ENCODE measurements around the gene GALNT18.

GALNT18 gene

DNA sequence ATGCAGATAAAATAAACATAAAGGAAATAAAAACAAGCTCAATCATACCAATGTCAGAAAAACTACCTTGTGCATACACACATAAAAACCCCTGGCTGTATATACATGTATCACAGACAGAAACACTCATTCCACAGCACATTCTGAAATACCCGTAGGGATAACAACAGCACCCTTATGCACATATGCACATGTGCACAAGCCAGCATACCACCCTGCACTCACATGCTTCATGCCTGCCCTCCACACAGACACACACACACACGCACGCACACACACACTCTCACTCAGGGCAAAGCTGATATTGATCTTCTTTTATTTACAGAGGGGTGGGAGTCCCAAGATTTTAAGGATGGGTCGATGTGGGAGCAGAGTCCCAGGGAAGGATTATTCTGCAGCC lies 360.9 kb downstream of the GALNT18 start:
- DNase-seq: no peak

DNA sequence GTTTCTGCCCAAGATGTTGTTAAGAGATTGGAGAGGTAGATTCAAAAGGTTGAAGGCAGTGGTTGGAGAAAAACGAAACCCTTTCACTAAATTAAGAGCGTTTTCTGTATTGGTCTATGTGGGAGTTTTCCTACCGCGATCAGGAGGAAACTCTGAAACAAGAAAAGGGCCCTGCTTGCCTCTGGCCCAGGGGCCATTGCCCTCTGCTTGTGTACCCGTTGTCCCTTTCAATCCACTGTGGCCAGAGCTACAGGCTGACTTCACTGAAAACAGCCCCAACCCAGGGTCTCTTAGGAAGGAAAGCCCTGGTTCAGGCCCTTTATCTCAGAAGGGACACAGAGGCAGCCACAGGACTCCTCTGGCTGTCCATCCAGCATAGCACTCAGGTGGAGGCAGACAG lies 367.8 kb downstream of the GALNT18 start:
- no peak for DNase-seq

DNA sequence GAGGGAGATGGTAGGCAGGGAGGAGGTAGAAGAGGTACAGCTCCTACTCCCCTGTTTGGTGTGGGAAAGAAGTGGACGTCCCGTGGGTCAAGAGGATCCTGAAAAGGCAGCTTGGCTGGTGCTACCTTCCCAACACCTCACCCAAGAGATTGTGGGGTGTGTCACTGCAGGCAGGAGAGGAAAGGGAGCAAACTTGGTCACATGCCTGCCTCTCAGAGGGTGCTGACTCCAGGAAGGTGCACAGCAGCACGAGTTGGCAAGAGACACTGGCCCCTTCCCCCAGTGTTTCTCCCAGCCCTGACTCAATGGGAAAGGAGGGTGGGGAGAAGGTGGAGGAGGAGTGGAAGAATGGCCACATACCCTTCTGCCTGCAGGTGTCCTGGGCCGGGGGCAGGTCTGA lies 368.3 kb downstream of the GALNT18 start:
- DNase-seq: no peak

DNA sequence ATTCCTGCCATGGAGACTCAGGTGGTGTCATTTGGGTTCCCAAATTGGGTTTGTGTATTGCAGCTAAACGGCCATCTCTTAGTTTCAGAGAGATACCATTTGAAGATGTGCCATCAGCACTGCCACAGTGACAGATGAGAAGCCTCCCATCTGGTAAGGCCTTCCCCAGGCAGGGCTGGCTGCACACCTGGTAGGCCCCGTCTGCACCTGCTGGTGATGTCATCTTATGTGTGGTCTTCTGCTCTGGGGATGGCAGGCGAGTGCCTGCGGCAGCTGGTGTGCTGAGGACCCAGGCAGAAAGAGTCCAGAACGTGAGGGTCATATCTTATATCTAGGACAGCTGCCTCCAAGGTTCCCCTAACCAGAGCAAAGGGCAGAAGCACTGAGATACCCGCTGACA lies 369.4 kb downstream of the GALNT18 start:
- no peak for DNase-seq

DNA sequence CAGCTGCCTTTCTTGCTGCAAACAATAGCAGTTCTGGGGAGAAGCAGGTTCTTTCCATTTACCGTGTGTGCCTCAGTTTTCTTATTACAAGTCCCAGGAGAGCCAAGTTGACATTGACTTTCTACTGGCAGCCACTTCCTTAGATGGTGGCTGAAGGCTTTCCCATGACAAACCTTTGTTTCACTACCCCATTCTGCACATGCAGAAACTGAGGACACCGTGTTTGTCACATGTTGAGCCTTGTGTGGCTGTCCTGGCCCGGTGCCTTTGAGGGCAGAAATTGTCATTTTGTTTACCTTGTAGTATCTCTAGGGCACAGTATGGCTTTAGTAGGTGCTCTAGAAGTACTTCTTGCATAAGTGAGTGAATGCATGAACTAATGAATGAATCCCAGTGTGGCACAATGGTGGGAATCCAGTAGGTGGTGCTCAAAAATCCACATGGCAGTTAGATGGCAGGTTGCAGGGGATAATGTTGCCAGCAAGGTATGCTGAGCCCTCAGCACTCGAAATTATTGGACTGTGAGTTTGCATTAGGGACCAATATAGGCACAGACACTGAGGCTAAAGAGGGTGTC lies 370.3 kb downstream of the GALNT18 start:
- DNase-seq: no peak

DNA sequence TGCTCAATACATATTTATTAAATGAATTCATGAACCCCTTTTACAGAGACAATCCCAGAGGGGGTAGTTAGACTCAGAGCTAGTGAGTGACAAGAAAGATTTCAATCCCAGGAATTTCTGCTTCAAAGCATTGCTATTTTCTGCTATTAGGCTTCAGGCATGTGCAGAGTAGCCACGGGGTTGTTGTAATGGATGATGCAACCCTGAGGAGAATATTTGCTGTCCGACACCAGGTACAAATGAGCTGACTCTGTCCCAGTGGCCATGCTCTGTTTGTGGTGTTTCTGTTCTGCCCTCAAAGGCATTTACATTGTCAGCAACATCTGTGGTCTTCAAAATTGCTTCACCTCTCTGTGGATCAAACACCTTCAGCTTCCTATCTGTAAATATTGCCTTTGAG lies 371.3 kb downstream of the GALNT18 start:
- DNase-seq: no peak

DNA sequence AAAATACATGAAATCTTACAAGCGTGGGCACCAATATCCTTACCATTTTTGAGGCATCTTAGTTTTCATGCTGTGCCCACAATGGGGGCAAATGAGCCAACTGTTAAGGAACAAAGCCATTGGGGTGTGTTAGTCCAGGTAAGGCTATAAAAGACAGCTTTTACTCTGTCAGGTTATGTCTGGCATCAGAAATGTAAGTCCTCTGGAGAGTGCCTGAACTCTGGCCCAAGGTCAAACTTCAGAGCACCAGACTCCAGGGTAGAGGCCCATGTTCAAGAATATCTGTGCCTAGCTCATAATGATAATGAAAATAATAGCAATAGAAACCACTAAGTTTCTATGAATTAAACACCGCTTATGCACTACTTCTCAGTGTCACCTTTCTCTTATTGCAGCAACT lies 374.2 kb downstream of the GALNT18 start:
- DNase-seq: no peak

DNA sequence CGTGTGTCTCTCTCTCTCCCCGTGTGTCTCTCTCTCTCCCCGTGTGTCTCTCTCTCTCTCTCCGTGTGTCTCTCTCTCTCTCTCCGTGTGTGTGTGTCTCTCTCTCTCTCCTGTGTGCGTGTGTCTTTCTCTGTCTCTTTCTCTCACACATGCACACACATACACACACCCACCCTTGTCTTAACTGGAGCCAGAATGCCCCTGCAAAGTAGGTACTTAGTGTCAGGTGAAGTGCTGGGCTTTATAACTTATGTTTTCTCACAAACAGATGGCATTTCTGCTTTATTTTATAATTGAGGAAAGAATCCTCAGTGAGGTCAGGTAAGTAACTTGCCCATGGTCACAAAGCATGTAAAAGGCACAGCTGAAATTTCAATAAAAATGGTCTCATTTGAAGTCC lies 374.7 kb downstream of the GALNT18 start:
- no peak for DNase-seq

DNA sequence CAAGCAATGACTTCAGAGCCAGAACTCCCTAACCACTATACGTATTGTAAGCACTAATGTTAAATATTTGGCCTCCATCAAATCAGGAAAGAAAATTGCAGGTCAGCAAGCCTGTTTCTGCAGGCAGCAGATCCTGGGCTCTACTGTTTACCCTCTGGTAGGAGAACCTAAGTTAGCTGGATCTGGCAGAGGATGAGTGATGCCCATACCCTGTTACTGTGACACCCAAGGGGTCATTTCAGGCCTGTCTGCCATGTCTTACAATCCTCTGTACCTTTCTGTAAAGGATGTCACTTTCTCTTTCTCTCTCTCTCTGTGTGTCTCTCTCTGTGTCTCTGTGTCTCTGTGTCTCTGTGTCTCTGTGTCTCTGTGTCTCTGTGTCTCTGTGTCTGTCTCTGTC lies 375.6 kb downstream of the GALNT18 start:
- DNase-seq: no peak

DNA sequence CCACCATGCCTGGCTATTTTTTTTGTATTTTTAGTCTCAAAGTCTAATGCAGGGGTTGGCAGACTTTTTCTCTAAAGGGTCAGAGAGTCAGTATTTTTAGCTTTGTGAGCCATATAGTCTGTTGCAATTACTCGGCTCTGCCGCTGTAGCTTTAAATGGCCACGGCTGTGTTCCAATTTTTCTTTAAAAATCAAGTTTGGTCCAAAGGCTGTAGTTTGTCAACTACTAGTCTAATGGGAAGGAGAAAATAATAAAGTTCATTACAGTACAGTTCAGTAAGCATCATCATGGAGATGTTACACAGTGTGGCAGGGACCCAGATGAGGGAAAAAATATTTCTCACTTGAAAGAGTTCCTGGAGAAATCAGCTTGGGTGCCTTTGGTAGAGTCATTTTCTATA lies 376.4 kb downstream of the GALNT18 start:
- DNase-seq: no peak

DNA sequence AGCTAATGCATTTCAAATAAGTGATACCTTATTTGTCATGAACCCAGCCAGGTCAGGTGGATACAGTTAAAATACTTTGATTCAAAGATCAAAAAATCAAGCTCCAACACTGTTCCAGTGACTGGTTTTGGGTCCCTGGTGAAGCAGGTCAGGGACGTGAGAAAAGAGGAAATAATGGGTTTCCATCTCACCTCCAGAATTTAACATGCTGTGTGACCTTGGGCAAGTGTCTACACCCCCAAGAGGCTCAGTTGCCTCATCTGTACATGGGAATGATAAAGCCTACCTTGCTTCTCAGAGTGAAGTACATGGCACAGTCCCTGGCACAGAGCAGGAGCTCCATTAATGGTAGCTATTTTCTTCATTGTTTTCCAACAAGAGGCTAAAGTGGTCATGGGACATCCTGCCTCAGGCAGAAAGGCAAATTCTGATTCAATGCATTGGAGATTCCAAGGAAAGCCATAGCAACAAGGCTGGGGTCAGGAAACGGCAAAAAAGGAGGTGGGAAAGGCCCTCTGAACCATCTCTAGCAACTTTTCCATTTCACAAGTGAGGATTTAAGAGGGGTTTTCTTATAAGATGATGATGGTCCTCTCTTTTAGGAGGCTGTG lies 377.2 kb downstream of the GALNT18 start:
- no peak for DNase-seq

DNA sequence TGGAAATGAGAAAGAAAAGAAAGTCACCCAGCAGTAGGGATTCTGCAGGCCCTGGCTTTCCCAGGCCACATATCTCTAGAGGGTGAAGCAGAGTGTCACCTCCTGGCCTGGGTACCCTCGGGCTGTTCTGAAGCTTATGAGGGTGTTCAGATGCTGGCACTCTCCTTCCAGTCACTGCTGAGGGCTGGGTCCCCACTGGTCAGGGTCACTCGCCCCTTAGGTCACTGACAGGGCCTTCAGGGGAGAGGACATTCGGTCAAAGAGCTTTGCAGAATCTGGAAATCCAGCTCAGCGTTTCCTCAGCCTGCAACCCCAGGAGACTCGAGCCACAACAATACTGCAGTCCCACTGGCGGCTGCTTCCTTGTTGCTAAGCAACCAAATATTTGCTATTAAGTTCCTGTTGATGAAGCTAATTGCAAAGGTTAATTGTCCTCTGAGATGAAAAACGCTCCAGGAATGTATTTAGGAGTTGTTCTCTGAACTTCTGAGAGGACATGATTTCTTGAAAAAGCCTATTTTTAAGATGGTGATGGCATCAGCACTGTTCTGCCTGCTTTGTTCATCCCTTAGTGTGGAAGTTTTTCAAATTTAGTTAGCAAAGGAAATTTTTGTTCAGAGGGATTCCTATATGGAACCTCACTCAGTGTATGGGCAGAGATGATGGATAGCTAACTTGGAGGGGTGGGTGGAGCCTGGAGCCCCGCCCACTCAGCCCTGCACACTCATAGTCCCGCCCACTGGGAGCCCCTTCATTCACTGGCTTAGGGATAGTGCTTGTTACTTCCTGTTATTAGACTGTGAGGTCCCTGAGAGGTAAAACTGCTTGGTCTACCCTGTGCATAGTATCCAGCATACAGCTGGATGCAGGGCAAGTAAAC lies 378.0 kb downstream of the GALNT18 start:
- peak; percentile 56 for DNase-seq

DNA sequence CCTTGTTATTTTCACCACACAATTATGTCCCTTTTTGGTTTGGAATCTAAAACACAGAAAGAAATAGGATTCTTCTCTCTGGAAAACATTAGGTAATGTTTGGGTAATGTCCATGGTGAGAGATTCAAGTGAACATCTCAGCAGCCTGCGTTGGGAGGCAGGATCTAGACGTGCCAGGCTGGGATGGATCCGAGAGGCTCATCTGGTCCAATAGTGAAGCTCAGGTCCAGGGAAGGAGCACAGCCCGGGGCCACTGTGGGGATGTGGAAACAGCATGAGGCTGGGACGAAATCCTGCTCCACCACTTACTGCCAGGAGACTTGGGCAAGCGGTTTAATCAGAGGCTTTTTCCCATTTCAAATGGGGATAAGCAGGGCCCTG lies 378.6 kb downstream of the GALNT18 start:
- DNase-seq: no peak

DNA sequence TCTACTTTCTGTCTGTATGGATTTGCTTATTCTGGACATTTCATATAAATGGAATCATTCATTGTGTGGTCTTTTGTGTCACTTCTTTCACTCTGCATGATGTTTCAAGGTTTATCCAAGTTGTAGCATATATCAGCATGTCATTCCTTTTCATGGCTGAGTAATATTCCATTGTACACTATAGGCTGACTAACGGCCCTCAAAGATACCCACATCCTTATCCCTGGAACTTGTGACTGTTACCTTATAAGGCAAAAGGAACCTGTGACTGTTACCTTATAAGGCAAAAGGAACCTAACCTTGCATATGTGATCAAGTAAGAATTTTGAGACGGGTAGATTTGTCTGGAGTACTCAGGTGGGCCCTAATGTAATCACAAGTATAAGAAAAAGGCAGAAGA lies 380.5 kb downstream of the GALNT18 start:
- DNase-seq: no peak

DNA sequence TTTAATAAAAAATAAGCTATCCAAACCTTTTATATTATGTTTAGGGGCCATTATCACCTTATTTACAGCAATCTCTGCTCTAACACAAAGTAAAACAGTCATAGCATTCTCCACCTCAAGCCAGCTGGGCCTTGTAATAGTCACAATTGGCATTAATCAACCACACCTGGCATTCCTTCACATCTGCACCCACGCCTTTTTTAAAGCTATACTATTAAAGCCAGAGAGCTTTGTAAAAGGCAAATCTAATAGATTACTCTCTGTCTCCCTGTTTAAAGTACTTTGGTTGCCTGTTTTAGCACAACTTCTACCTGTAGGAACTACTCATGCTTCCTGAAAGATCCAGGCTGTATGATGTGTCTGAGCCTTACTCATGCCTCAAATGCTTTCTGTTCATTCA lies 381.8 kb downstream of the GALNT18 start:
- no peak for DNase-seq

DNA sequence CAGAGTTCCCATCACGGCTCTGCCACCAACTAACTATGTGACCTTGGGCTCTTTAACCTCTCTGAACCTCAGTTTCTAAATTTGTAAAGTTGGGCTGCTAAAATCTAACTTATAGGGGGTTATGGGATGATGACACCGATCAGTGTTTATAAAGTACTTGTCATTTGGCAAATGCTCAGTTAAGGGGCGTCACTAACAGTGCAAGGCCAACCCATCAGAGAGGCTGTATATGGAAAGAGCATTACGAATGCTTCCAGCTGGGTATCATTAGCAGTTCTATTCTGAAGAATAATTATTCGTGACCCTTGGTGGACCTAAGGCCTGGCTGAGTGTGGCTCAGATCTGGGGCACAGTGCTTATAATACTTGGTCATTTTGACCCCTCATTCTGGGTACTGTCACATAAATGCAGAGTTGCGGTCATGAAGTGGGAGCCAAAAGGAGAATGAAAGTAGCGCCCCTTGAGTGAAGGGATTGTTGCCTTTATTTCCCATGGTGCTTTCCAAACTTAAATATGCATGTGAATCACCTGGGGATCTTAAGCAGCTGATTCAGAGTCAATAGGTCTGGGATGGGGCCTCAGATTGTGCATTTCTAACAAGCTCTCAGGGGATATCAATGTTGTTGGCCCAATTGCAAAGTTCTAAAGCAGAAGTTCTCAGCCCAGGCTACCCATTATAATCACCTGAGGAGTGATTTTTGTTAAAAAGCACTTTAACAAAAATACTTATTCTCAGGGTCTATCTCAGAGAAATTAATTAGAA lies 384.6 kb downstream of the GALNT18 start:
- no peak for DNase-seq

DNA sequence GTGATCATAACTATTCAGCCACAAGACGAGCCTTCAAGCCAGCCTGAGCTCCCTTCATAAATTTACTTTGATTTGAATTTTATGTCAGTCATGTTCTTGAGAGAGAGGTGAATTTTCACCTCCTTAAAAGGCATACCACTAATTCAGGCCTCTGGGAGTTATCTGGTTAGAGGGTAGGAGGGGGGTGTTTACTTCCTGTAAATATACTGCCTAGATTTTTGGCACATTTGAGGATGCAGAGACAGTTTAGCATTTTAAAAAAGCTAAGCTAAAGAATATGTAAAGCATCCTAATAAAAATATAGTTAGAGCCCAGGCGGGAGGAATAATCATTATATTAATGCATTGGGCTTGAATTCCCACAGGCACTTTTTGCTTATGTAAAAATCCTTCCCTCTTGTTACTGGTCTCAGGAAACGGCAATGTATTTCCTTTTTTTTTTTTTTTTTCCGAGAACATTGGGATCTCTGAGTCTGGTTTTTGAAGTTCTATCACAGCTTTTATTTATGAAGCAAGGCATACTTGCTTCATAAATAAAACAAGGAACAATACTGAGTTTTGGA lies 385.2 kb downstream of the GALNT18 start:
- DNase-seq: no peak

DNA sequence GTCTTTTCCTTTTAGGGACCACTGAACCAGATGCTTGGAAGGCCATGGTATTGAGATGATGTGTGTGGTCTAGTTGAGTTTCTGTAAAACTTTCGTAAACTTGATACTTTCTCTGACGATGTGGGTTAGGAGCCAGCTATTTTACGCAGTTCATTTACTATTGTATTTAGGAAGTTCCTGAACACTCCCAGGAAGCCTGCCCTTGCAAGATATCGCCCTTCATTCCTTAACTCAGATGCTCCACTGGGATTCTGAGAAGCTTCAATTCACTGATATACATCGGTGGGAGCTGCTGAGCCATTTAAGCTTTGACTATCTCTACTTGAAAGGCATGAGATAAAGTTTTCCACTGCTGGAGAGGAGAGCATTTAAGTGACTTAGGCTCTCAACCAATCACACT lies 390.0 kb downstream of the GALNT18 start:
- no peak for DNase-seq

DNA sequence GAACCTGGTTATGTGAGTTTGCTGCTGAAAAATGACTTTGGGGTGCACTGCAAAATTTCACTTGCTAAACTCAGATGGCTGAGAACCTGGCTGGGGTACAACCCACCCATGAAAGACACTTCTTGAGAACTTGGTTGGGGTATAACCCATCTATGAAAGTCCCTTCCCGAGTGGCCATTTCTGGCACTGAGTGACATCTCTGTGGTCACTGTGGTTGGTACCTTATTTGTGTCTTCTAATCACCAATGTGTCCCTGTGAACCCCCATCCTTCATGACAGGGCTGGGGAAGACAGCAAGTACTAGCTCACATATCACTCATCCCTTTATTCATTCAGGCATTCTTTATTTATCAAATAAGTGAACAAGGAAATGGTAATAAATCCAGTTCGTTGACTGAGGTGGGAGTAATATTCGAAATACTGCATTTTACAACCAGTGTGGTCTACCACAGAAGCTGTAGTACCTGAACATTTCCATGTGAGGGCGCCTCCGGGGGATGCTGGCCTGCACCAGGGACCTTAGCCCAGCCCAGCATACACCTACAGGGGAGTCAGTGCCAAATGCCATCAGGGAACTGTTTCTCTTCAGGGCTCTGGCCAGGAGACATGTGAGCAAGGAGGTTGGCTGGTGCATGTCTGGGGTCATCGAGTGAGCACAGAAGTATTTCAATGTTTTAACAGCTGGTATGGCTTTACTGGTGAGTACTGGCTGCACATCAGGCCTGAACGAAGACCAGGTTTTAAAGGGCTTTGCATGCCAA lies 390.8 kb downstream of the GALNT18 start:
- peak; percentile 16 for DNase-seq

DNA sequence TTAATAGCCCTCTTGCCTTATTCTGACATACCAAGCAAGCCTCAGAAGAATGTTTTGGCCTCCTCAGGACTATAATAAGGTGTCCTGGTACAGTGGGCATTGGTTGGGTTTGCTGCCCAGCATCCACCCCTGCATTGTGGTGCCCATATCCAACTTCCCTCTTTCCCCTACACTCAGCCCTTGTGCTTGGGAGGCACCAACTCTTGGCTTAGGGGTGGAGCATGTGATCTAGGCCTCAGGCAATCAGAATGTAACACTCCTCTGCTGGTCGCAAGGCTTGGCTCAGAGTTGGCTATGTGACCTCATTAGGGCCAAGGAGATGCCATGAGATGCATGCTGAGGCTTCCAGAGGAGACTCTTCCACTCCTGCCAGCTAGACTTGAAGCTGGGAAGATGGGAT lies 391.7 kb downstream of the GALNT18 start:
- no peak for DNase-seq

DNA sequence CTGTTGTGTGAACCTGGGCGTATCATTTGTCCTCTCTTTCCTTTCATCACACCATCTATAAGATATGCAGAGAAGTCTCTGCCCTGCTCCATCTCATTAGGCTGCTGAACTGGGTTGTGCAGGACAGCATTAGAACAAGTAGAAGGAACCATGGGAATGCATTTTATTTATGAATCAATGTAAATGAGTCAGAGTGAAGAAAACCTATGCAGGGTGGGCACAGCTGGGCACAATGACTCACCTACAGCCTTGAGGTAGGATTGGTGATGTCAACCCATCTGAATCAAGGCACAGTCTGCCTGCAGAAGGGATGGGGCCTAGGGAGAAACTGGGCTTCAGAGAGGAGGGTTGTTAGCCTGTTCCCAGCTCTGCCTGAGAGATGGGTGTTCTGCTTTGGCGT lies 392.2 kb downstream of the GALNT18 start:
- no peak for DNase-seq

DNA sequence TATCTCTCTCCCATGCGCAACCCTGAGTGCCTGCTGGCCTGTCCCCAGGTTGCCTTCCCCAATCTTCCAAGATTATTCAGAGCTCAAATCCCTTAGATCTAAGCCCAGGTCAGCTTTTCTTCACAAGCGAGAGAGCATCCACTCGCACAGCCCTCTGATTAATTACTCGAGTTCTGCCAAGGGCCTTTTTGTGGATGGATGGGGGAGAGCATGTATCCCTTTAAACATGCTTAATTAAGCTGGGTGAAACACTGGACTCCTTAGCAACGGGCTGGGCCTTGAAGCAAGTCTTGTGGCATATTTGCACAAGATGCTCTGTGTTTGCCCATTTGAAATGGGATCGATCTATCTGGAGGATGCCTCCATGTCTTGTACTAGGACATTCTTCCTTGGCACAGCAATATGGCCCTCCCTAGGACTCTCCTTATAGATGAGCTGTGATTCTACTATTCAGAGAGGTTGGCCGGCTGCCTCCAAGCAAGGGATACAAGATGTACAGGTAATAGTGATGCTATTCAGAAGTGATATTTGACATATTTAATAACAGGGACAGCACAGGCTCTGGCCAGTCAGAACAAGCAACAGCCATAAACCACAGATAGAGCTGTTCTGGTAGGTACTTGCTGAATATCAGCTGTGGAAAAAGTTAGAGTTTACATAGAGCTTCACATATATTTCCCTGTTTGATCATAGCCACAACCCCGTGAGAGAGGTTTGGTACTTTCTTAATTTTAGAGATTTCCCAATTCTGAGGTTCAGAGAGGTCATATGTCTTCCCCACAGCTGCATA lies 394.3 kb downstream of the GALNT18 start:
- no peak for DNase-seq
